Fibroblast of mammary gland (primary cell): ENCODE data around the gene FUS.
"Not testable (repeated sequence)": the region's sequence is repeated elsewhere in the genome, so short reads cannot be mapped to it uniquely, and the experiment has no call there.

Experiments used
- DNase-seq: peaks from one replicate; pipeline ENCODE4 v3.0.0-alpha.2; 2010; ENCODE audit warnings: low read depth
- H3K4me3 ChIP-seq: 2 replicates; pipeline ENCODE4 v1.5.1; 2011; ENCODE audit warnings: low read depth, mild to moderate bottlenecking, low read length, moderate library complexity; ENCODE audit not compliant: control insufficient read depth
- TF ChIP-seq, protein P1 (sequence below): conservative IDR thresholded peaks from 2 replicates; pipeline ENCODE4 v1.5.1; 2011; ENCODE audit warnings: low read depth, low read length, inconsistent platforms; ENCODE audit not compliant: control insufficient read depth, insufficient read depth

FUS gene

DNA sequence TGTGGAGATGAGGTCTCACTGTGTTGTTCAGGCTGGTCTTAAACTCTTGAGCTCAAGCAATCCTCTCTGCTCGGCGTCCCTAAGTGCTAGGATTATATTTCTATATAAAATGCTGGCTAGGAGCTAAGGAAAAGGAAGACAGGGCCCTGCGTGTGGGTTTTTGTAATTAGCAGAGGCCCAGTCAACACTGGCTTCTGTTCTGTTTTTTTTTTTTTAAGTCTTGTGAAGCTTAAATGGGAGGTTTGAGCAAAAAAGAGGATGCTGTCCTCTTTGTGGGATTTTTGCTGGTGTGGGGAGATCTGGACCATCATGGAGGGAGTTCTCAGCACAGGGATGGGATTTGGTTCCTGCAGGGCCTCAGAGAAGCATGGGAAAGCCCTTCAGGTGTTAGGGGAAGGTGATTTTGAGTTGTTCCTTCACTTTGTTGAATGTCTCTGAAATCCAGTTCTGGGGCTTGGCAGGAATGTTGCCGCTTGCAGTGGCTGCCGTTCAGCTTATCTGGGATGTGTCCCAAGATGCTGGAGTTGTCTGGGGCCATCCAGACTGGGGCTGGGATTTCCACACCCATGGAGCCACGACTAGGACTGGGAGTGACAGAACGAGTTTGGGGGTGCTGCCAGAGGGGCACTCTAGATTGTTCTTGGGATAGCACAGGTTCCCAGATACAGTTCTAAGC, 18.4 kb downstream of the FUS start:
- no peak overlapping the region for H3K4me3 ChIP-seq
- no peak for DNase-seq
- TF ChIP-seq, protein P1, sequence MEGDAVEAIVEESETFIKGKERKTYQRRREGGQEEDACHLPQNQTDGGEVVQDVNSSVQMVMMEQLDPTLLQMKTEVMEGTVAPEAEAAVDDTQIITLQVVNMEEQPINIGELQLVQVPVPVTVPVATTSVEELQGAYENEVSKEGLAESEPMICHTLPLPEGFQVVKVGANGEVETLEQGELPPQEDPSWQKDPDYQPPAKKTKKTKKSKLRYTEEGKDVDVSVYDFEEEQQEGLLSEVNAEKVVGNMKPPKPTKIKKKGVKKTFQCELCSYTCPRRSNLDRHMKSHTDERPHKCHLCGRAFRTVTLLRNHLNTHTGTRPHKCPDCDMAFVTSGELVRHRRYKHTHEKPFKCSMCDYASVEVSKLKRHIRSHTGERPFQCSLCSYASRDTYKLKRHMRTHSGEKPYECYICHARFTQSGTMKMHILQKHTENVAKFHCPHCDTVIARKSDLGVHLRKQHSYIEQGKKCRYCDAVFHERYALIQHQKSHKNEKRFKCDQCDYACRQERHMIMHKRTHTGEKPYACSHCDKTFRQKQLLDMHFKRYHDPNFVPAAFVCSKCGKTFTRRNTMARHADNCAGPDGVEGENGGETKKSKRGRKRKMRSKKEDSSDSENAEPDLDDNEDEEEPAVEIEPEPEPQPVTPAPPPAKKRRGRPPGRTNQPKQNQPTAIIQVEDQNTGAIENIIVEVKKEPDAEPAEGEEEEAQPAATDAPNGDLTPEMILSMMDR: no peak

DNA sequence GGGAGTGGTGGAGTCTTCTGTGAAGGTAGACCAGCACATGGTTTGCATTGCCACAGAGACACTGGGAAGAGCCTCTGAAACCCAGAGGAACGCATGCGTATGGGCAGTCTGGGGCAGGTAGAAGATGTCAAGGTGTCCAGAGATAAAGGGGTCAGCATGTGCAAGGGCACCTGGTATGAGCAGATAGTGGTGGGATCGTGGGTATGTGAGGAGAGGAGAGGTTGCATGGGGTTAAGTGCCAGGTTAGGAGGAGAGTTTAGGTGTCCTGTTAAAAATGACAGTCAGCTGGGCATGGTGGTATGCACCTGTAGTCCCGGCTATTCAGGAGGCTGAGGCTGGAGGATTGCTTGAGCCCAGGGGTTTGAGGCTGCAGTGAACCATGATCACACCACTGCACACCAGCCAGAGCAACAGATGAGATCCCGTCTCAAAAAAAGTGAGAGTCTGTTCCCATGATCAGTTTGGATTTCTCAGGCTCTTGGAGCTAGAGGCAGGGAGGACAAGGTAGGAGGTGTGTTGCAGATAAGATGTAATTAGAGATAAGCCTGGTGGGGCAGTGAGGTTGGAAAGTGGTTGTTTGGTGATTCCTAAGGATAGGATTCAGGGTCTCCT, 19.6 kb downstream of the FUS start:
- no peak for DNase-seq
- TF ChIP-seq, protein P1: no peak
- H3K4me3 ChIP-seq: no peak overlapping the region

DNA sequence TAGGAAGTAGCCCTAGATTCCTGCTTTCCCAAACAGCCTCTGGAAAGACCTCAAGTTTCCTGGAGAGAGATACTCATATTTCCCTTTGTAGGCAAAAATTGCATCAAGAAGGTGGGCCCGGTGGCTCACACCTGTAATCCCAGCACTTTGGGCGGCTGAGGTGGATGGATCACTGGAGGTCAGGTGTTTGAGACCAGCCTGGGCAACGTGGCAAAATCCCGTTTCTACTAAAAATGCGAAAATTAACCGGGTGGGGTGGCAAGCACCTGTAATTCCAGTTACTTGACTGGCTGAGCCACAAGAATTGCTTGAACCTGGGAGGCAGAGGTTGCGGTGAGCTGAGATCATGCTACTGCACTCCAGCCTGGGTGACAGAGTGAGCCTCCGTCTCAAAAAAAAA, 20.2 kb downstream of the FUS start:
- H3K4me3 ChIP-seq, DNase-seq: not testable (repeated sequence)

DNA sequence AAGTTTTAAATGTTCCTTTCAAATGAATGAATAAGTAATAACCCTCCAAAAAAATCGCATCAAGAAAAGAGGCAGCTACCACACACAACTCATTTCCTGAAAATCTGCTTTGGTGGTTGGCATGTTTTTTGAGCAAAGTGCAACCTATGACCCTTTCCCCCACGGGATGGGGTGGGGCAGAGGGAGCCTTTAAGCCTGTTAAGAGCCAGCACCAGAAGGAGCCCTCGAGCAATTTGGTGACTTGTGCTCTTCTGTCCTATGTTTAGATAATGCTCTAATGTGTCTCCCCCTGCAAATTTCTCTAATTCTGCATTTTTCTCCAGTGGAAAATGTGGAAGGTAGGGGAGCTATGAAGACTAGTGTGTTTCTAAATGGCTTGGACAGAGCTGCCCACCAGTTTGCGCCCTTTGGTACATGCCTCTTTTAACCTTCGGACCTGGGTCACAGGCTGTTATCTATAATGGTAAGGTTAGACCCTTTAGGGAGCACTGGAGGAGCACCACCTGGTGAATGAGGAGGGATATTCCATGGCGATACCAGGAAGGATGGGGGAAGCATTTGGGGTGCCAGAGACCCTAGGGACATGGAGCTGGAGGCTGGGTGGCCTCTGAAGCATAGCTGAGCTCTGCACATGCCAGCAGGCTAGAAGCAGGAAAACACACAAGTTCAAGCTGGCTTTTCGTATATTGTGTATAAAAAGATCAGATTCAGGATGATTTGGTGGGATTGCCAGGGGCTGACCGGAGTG, 21.1 kb downstream of the FUS start:
- H3K4me3 ChIP-seq: no peak overlapping the region
- TF ChIP-seq, protein P1: peak; percentile 13
- peak; percentile 48 for DNase-seq

DNA sequence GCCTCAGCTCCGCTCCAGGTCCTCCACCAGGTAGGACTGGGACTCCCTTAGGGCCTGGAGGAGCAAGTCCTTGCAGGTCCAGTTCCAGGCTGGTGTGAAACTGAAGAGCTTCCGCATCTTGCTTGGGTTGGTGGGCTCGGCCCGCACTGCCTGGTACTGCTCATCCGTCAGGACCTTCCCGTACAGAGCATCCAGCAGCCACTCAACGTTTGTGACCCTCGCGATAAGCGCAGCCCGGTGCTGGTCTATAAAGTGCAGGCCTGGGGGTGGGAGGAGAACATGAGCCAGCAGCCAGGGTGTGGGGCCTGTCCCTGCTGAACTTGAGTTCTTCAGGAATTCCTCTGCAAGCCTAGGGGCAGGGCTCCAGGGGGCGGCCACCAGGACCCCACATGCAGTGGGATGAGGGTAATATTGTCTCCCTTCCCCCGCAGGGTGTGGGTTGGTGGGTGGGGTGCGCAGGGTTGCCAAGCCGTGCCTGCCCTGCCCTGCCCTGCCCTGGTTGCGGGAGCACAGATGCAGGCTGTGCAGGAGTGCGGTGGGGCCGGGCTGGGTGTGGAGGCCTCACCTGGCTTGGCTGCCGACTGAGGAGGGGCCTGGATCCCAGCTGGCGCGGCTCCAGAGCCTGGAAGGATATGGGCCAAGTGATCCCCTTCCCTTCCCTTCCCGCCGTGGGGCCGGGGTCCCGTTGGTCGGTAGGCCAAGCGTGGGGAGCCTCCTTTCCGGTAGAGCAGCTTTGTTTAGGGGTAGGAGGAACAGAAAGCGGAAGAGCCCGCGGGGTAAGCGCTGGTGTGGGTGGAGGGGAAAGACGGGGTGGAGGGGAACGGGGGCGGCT, 21.9 kb downstream of the FUS start:
- TF ChIP-seq, protein P1: no peak
- no peak for DNase-seq

DNA sequence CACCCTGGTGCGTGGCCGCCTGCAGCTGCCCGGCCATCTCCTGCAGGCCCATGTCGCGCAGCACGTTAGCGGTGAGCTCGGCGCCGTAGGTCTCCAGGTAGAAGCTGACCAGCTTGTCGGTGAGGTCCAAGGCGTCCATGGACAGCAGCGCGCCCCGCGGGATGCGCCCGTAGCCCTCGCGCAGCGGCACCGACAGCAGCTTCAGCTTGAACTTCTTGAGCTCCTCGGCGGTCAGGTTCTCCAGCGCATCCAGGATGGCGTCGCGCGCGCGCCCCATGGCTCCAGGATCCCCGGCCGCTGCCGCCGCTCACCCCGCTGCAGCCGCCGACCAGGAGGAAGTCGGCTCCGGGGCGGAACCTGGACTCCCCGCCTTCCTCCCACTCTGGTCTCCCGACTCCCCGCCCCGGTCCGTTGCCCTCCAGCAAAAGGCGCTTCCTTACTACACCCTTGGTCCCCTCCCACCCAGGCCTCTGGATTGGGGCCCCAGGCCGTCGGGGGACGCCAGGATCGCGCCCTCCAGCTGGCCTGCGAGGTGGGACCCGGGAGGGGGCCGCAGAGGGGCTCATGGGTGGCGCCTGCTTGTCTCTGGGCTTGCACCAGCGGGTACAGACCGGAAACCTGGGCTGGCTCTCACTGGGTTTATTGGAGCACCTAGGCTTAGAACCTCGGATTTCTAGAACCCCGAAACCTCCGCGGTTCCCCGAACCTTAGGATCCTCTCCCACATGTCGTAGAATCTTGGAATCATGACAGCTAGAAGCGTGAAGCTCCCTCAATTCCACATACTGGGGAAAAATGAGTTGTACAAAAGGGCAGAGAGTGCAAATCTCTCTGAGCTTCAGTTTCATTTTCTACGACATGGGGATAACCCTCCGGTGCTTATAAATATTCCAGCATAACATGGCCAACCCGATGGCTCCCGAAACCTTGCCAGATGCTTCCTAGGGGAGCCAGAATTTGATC, 22.8 kb downstream of the FUS start, which contains the start of gene PYCARD:
PYCARD (minus strand) TSS at position 347 of the 962 bp plus-strand sequence; CDS start at position 277, 70 bp downstream.
- peak within 1 kb of the TSS; percentile 59 for H3K4me3 ChIP-seq
- TF ChIP-seq, protein P1: no peak
- peak; percentile 20 for DNase-seq

More for the DNA sequence above, 21.9 kb downstream of the FUS start:
- H3K4me3 ChIP-seq: peak overlapping the region; percentile 59
